Type B pancreatic cell (in vitro differentiated cells): Measurements from ENCODE around the gene RTP1. TPM values are rescaled to one million over a fixed set of nuclear protein-coding genes. Genes with fewer than 3 reads are reported as not detected.

Experiments
- DNase-seq: peaks from one replicate; pipeline ENCODE4 v3.0.0; 2021; ENCODE audit warnings: mixed read lengths; ENCODE audit not compliant: unreplicated experiment; ENCODE audit errors: extremely low spot score
- H3K27ac Mint-ChIP-seq: 2 replicates; pipeline ENCODE4 v1.8.0; 2021; ENCODE audit warnings: mild to moderate bottlenecking, mixed read lengths
- H3K27me3 Mint-ChIP-seq: 2 replicates; pipeline ENCODE4 v1.8.0; 2021; ENCODE audit warnings: mixed read lengths
- H3K36me3 Mint-ChIP-seq: 2 replicates; pipeline ENCODE4 v1.8.0; 2021; ENCODE audit warnings: mixed read lengths
- H3K4me1 Mint-ChIP-seq: one replicate; pipeline ENCODE4 v1.8.0; 2021; ENCODE audit warnings: mixed read lengths; ENCODE audit not compliant: unreplicated experiment
- H3K4me3 Mint-ChIP-seq: 2 replicates; pipeline ENCODE4 v1.8.0; 2021; ENCODE audit warnings: mild to moderate bottlenecking, mixed read lengths
- H3K9me3 Mint-ChIP-seq: 2 replicates; pipeline ENCODE4 v1.8.0; 2021; ENCODE audit warnings: mixed read lengths
- total RNA-seq: library from RNA; stranded (reverse); gene quantifications from 2 replicates; pipeline ENCODE4 v1.2.1, GENCODE V29; 2021; ENCODE audit warnings: low replicate concordance
- TF ChIP-seq, protein P1 (sequence below): fragments of 200-600 bp; sonication (generic); conservative IDR thresholded peaks from 2 replicates; pipeline ENCODE4 v1.5.0; 2021; ENCODE audit warnings: antibody characterized with exemption, mild to moderate bottlenecking

Gene RTP1
- total RNA-seq, 1 donor from 2014 or later: not detected

- H3K9me3 Mint-ChIP-seq: peaks cover 7% of the 10 kb centered on the region
- no peaks in the 10 kb centered on the region for H3K36me3 Mint-ChIP-seq
- H3K27me3 Mint-ChIP-seq: peaks cover 19% of the 10 kb centered on the region
- TF ChIP-seq, protein P1, sequence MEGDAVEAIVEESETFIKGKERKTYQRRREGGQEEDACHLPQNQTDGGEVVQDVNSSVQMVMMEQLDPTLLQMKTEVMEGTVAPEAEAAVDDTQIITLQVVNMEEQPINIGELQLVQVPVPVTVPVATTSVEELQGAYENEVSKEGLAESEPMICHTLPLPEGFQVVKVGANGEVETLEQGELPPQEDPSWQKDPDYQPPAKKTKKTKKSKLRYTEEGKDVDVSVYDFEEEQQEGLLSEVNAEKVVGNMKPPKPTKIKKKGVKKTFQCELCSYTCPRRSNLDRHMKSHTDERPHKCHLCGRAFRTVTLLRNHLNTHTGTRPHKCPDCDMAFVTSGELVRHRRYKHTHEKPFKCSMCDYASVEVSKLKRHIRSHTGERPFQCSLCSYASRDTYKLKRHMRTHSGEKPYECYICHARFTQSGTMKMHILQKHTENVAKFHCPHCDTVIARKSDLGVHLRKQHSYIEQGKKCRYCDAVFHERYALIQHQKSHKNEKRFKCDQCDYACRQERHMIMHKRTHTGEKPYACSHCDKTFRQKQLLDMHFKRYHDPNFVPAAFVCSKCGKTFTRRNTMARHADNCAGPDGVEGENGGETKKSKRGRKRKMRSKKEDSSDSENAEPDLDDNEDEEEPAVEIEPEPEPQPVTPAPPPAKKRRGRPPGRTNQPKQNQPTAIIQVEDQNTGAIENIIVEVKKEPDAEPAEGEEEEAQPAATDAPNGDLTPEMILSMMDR: no peak
- H3K4me3 Mint-ChIP-seq: no peak overlapping the region
- H3K4me1 Mint-ChIP-seq: no peaks in the 10 kb centered on the region
- H3K27ac Mint-ChIP-seq: no peak overlapping the region
- no peak for DNase-seq
Observed at GRCh38 chr3:187209491-187209890, 12.2 kb downstream of the RTP1 start.

DNA sequence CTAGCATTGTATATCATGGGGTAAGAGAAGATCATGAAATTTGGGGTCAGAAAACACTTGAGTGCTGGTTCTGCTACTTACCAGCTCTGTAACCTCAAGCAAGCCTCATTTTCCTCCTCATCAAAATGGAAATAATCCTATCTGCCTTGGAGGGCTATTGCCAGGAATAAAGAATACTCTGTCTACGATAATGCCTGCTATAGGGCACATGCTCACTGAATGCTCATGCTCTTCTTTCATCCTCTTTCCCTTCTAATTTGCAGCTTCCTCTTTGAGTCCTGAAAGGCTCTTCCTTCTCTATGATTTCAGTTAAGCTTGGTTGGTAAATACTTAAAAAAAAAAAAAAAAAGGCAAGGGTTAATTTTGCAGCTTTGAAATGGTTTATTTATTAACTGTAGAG is 12.8 kb downstream of the RTP1 start:
- Mint-ChIP-seq H3K27ac (no peak overlapping the region), H3K36me3 (no peaks in the 10 kb centered on the region), H3K9me3 (peaks cover 7% of the 10 kb centered on the region), H3K4me1 (no peaks in the 10 kb centered on the region), H3K4me3 (no peak overlapping the region), H3K27me3 (peaks cover 18% of the 10 kb centered on the region)
- TF ChIP-seq, protein P1: no peak
- no peak for DNase-seq

GRCh38 chr3:187210545-187211327 is 13.4 kb downstream of the RTP1 start:
- no peaks in the 10 kb centered on the region for H3K36me3 Mint-ChIP-seq
- no peaks in the 10 kb centered on the region for H3K4me1 Mint-ChIP-seq
- H3K4me3 Mint-ChIP-seq: no peak overlapping the region
- DNase-seq: no peak
- TF ChIP-seq, protein P1: no peak
- H3K9me3 Mint-ChIP-seq: peaks cover 7% of the 10 kb centered on the region
- H3K27ac Mint-ChIP-seq: no peak overlapping the region
- peaks cover 14% of the 10 kb centered on the region for H3K27me3 Mint-ChIP-seq

- no peak for DNase-seq
- H3K27ac Mint-ChIP-seq: no peak overlapping the region
- TF ChIP-seq, protein P1: no peak
- peaks cover 14% of the 10 kb centered on the region for H3K27me3 Mint-ChIP-seq
- no peaks in the 10 kb centered on the region for H3K36me3 Mint-ChIP-seq
- peaks cover 7% of the 10 kb centered on the region for H3K9me3 Mint-ChIP-seq
- H3K4me3 Mint-ChIP-seq: no peak overlapping the region
- no peaks in the 10 kb centered on the region for H3K4me1 Mint-ChIP-seq
Observed at GRCh38 chr3:187211532-187212195, 14.4 kb downstream of the RTP1 start.

DNA sequence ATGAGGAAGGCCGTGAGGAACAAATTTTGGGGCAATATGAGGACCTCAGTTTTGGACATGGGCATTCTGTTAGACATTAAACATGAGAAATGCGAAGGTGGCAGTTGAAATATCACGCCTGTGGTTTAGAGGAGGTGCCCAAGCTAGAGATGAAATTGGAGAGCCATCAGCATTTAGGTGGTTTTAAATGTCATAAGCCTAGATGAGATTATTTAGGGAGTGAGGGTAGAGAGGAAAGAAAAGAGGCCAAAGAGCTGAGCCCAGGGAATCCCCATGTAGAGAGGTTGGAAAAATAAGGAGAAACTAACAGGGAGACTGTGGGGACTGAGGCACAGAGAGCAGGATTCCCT is 14.9 kb downstream of the RTP1 start:
- TF ChIP-seq, protein P1: no peak
- Mint-ChIP-seq H3K4me1 (no peaks in the 10 kb centered on the region), H3K27ac (no peak overlapping the region), H3K36me3 (no peaks in the 10 kb centered on the region), H3K4me3 (no peak overlapping the region), H3K9me3 (peaks cover 7% of the 10 kb centered on the region), H3K27me3 (peaks cover 14% of the 10 kb centered on the region)
- no peak for DNase-seq
